ENCODE measurements around the gene POLN. TPM values are rescaled to one million over a fixed set of nuclear protein-coding genes. Genes with fewer than 3 reads are reported as not detected.

Gene POLN
- total RNA-seq (1 to 10 TPM in 8 of 9 donors, under 1 TPM in 1; 0.69 to 5.7 (median 2.9) TPM), polyA plus RNA-seq (10 to 100 TPM in 1 of 3 donors, 1 to 10 TPM in 2; 1.3 to 10.6 (median 6.3) TPM)
- long read RNA-seq, donor 1, partial matches to known transcripts, result 79 of 84 reads
- long read RNA-seq, donor 1, other reads (novel, unspliced or antisense), result 5 of 84 reads
- long read RNA-seq, donor 2, result 0 reads
- long read RNA-seq, donor 3, result 0 reads
- long read RNA-seq, donor 4, partial matches to known transcripts, result 0 of 1 reads
- long read RNA-seq, donor 4, other reads (novel, unspliced or antisense), result 1 of 1 reads
- long read RNA-seq, donor 5, partial matches to known transcripts, result 0 of 2 reads
- long read RNA-seq, donor 5, other reads (novel, unspliced or antisense), result 2 of 2 reads
- long read RNA-seq, donor 6, result 0 reads
- long read RNA-seq, donor 7, result 0 reads
- long read RNA-seq, donor 8, result 0 reads
- long read RNA-seq, donor 9, result 0 reads
- long read RNA-seq, donor 10, result 0 reads

GRCh38 chr4:2241410-2242353 is at the start of gene POLN, which contains the start of gene HAUS3:
Gene POLN (minus strand): TSS chr4:2242121. CDS start chr4:2229231, 12,890 bp downstream.
Gene HAUS3 (minus strand): TSS chr4:2242121. CDS start chr4:2240946, 1,175 bp downstream.
- Histone ChIP-seq H3K27ac (peak within 1 kb of the TSS in 4 of 5 donors; percentile 71 to 85 (median 82)), H3K4me1 (replicated peaks in 1 of 2) (peaks cover 8 to 62% of the 10 kb centered on the region in 2 donors), H3K27me3 (no peaks in the 10 kb centered on the region), H3K36me3 (replicated peaks in 1 of 2) (peaks cover 0 to 12% of the 10 kb centered on the region in 2 donors), H3K9me3 (replicated peaks in 1 of 3) (no peaks in the 10 kb centered on the region), H3K4me3 (peak within 1 kb of the TSS; percentile 64 to 89 (median 69))
- peak; percentile 98 to 99 (median 98) for DNase-seq
- TF ChIP-seq CTCF (IDR thresholded peaks at IDR 0.05) (peak in 3 of 6 experiments; percentile 2 to 14 (median 3)), POLR2A (IDR thresholded peaks at IDR 0.05) (peak; percentile 38 to 91)
- intact Hi-C loops (cut with DNase I), result no loop called here
- 0% methylated on average over 6 to 88 of the region's 88 CpGs for WGBS, 4 donors

GRCh38 chr4:2290974-2291704 is 49.2 kb upstream of the POLN start:
- Histone ChIP-seq H3K9me3 (replicated peaks in 1 of 3) (no peaks in the 10 kb centered on the region), H3K27ac (no peak overlapping the region), H3K36me3 (replicated peaks in 1 of 2) (no peaks in the 10 kb centered on the region), H3K27me3 (no peaks in the 10 kb centered on the region), H3K4me3 (no peak overlapping the region), H3K4me1 (replicated peaks in 1 of 2) (peaks cover 8 to 14% of the 10 kb centered on the region in 2 donors)
- intact Hi-C loops (cut with DNase I), result no loop called here
- peak in 2 of 7 donors; percentile 18 to 51 for DNase-seq
- TF ChIP-seq POLR2A (IDR thresholded peaks at IDR 0.05) (no peak), CTCF (IDR thresholded peaks at IDR 0.05) (no peak)
- WGBS, 4 donors, result 77 to 91% (median 80%) methylated on average over 17 to 24 of the region's 24 CpGs

GRCh38 chr4:2290488-2290887 is 48.6 kb upstream of the POLN start:
- H3K9me3 ChIP-seq (replicated peaks in 1 of 3), result no peaks in the 10 kb centered on the region
- no peaks in the 10 kb centered on the region for H3K36me3 ChIP-seq (replicated peaks in 1 of 2)
- no peaks in the 10 kb centered on the region for H3K27me3 ChIP-seq
- no peak overlapping the region for H3K27ac ChIP-seq
- no peak overlapping the region for H3K4me3 ChIP-seq
- intact Hi-C loops (cut with DNase I), result no loop called here
- DNase-seq, result peak in 2 of 7 donors; percentile 15 to 33
- TF ChIP-seq CTCF (IDR thresholded peaks at IDR 0.05) (no peak), POLR2A (IDR thresholded peaks at IDR 0.05) (no peak)
- WGBS, 4 donors, result 80 to 93% (median 92%) methylated on average over 3 to 9 of the region's 9 CpGs
- peaks cover 8 to 12% of the 10 kb centered on the region in 2 donors for H3K4me1 ChIP-seq (replicated peaks in 1 of 2)
